Calu3 (cell line): ENCODE data around the gene TRIM72. TPM values are rescaled to one million over a fixed set of nuclear protein-coding genes. Genes with fewer than 3 reads are reported as not detected.

ENCODE experiments used
- BruUV-seq: library from RNA; stranded (reverse); fragments of 400-500 nt; replicated peaks from 2 replicates; lab custom pipeline; 2021; lab: Mats Ljungman, UMichigan
- CTCF ChIA-PET: fragments of 300-600 bp; sonication (Branson Sonifier 250); formaldehyde crosslinking; loops from one replicate; lab custom pipeline; 2022; ENCODE audit warnings: antibody characterized with exemption; lab: Charles Lee
- DNase-seq: peaks from one replicate; pipeline ENCODE4 v3.0.0; 2022
- H3K27ac Mint-ChIP-seq: one replicate; pipeline ENCODE4 v1.8.0; 2022; ENCODE audit warnings: mixed read lengths; ENCODE audit not compliant: unreplicated experiment
- H3K27me3 Mint-ChIP-seq: one replicate; pipeline ENCODE4 v1.8.0; 2022; ENCODE audit warnings: mixed read lengths; ENCODE audit not compliant: unreplicated experiment
- H3K36me3 Mint-ChIP-seq: one replicate; pipeline ENCODE4 v1.8.0; 2022; ENCODE audit warnings: mild to moderate bottlenecking, moderate library complexity, mixed read lengths; ENCODE audit not compliant: insufficient read depth, unreplicated experiment
- H3K4me1 Mint-ChIP-seq: one replicate; pipeline ENCODE4 v1.8.0; 2022; ENCODE audit warnings: mild to moderate bottlenecking, low read depth, mixed read lengths; ENCODE audit not compliant: unreplicated experiment
- H3K4me3 Mint-ChIP-seq: one replicate; pipeline ENCODE4 v1.8.0; 2022; ENCODE audit warnings: mild to moderate bottlenecking, low read depth, moderate library complexity, mixed read lengths; ENCODE audit not compliant: unreplicated experiment
- H3K9me3 Mint-ChIP-seq: one replicate; pipeline ENCODE4 v1.8.0; 2022; ENCODE audit warnings: low read depth, mixed read lengths; ENCODE audit not compliant: unreplicated experiment
- CTCF ChIP-seq: fragments of 200-600 bp; IDR thresholded peaks from one replicate; pipeline ENCODE4 v1.8.0; 2022; ENCODE audit warnings: antibody characterized with exemption; ENCODE audit not compliant: unreplicated experiment
- intact Hi-C: fragments of 100-400 bp; cut with micrococcal nuclease; formaldehyde crosslinking; loops from one replicate; pipeline ENCODE4 v1.10.0; 2022; ENCODE audit not compliant: unreplicated experiment
- total RNA-seq: library from RNA; stranded (reverse); gene quantifications from 2 replicates; pipeline ENCODE4 v1.2.3, GENCODE V29; 2022

Gene TRIM72
- total RNA-seq, 1 experiment from 2014 or later = not detected

- Mint-ChIP-seq H3K9me3 (no peaks in the 10 kb centered on the region), H3K4me1 (peaks cover 13% of the 10 kb centered on the region), H3K36me3 (peaks cover 35% of the 10 kb centered on the region), H3K4me3 (no peak overlapping the region), H3K27me3 (peaks cover 39% of the 10 kb centered on the region), H3K27ac (no peak overlapping the region)
- intact Hi-C loops = loop anchor here (5.0 kb wide), 2 partner anchors 127 to 237 kb away; partner anchors contain the start of gene ZNF843
- no peak for TF ChIP-seq CTCF
- no peak for DNase-seq
- CTCF ChIA-PET = interaction anchor here (0.7 kb wide), 2 partner anchors 25 to 70 kb away, joined by 5 read pairs; partner anchors contain the start of genes FUS and PRSS8
- BruUV-seq = no TSS peak
These were observed 8.8 kb upstream of the TRIM72 start for GRCh38 chr16:31204871-31205666.

DNA sequence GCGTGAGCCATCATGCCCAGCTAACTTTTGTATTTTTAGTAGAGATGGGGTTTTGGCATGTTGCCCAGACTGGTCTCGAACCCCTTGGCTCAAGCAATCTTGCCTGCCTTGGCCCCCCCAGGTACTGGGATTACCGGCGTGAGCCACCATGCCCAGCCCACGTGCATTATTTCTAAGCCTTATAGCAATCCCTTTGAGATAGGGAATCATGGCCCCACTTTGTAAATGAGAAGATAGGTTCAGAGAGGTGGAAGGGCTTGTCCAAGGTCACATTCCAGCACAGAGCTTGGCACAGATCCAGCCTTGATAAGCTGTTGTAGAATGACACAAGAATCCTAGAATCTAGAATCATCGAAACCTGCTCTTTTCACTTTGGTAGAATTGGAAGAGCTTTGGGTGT lies 7.1 kb upstream of the TRIM72 start:
- Mint-ChIP-seq H3K27ac (no peak overlapping the region), H3K4me1 (peaks cover 2% of the 10 kb centered on the region), H3K4me3 (no peak overlapping the region), H3K36me3 (peaks cover 18% of the 10 kb centered on the region), H3K9me3 (no peaks in the 10 kb centered on the region), H3K27me3 (peaks cover 48% of the 10 kb centered on the region)
- no TSS peak for BruUV-seq
- DNase-seq = no peak
- intact Hi-C loops = no loop called here
- no peak for TF ChIP-seq CTCF
- CTCF ChIA-PET = interaction anchor here (0.9 kb wide), 1 partner anchor 245 kb away, joined by 3 read pairs; no protein-coding TSS in a partner anchor

- Mint-ChIP-seq H3K27me3 (peaks cover 73% of the 10 kb centered on the region), H3K9me3 (no peaks in the 10 kb centered on the region), H3K36me3 (peaks cover 5% of the 10 kb centered on the region), H3K27ac (no peak overlapping the region), H3K4me1 (peaks cover 9% of the 10 kb centered on the region), H3K4me3 (no peak overlapping the region)
- intact Hi-C loops = no loop called here
- no peak for DNase-seq
- TF ChIP-seq CTCF = no peak
- no TSS peak for BruUV-seq
- CTCF ChIA-PET = interaction anchor here (0.6 kb wide), 1 partner anchor 19 kb away, joined by 11 read pairs; no protein-coding TSS in a partner anchor
These were observed 577 bp upstream of the TRIM72 start for GRCh38 chr16:31213342-31213741.

DNA sequence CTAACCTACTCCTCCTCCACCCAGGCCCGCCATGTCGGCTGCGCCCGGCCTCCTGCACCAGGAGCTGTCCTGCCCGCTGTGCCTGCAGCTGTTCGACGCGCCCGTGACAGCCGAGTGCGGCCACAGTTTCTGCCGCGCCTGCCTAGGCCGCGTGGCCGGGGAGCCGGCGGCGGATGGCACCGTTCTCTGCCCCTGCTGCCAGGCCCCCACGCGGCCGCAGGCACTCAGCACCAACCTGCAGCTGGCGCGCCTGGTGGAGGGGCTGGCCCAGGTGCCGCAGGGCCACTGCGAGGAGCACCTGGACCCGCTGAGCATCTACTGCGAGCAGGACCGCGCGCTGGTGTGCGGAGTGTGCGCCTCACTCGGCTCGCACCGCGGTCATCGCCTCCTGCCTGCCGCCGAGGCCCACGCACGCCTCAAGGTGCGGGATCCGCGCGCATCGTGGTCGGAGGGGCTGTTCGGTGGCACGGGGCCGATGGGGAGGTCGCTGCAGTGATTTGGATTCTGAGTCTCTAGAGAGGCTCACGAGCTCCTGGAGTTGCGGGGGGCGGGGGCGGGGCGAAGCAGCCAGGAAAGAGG lies 878 bp downstream of the TRIM72 start:
- Mint-ChIP-seq H3K4me1 (peaks cover 9% of the 10 kb centered on the region), H3K9me3 (no peaks in the 10 kb centered on the region), H3K27me3 (peaks cover 87% of the 10 kb centered on the region), H3K4me3 (peak overlapping the region; percentile 68), H3K36me3 (peaks cover 5% of the 10 kb centered on the region), H3K27ac (no peak overlapping the region)
- intact Hi-C loops = loop anchor here (5.0 kb wide), 1 partner anchor 53 kb away; no protein-coding TSS in a partner anchor
- CTCF ChIA-PET = no interaction called here
- BruUV-seq = no TSS peak
- no peak for DNase-seq
- no peak for TF ChIP-seq CTCF
